HG02571 (cell line): ENCODE measurements around the gene GPN3.
"Not testable (repeated sequence)": the region's sequence is repeated elsewhere in the genome, so short reads cannot be mapped to it uniquely, and the experiment has no call there.

Experiments
- ATAC-seq: cut with Tn5 transposase; IDR thresholded peaks from one replicate; pipeline ENCODE4 v1.9.1; 2021; ENCODE audit warnings: mild to moderate bottlenecking, moderate library complexity; ENCODE audit not compliant: unreplicated experiment

GPN3 gene

GRCh38 chr12:110449799-110450497 lies 18.1 kb downstream of the GPN3 start, which contains the start of gene ARPC3:
ARPC3 (minus strand) TSS chr12:110450337; CDS start chr12:110450260, 77 bp downstream.
- ATAC-seq = peak; percentile 89

GRCh38 chr12:110444455-110444854 lies 23.6 kb downstream of the GPN3 start:
- ATAC-seq = no peak

GRCh38 chr12:110436231-110436630 lies 31.8 kb downstream of the GPN3 start:
- no peak for ATAC-seq

GRCh38 chr12:110431957-110432587 lies 36.0 kb downstream of the GPN3 start:
- ATAC-seq = no peak

GRCh38 chr12:110429676-110430075 lies 38.4 kb downstream of the GPN3 start:
- not testable (repeated sequence) for ATAC-seq

GRCh38 chr12:110426406-110426805 lies 41.7 kb downstream of the GPN3 start:
- ATAC-seq = no peak

- ATAC-seq = no peak
Measured at GRCh38 chr12:110424237-110424636, 43.8 kb downstream of the GPN3 start.

- no peak for ATAC-seq
Measured at GRCh38 chr12:110421701-110422100, 46.4 kb downstream of the GPN3 start.

- ATAC-seq = no peak
Measured at GRCh38 chr12:110421159-110421661, 46.8 kb downstream of the GPN3 start.

- ATAC-seq = not testable (repeated sequence)
Measured at GRCh38 chr12:110420644-110421043, 47.4 kb downstream of the GPN3 start.

GRCh38 chr12:110417113-110417512 lies 50.9 kb downstream of the GPN3 start:
- not testable (repeated sequence) for ATAC-seq

- ATAC-seq = not testable (repeated sequence)
Measured at GRCh38 chr12:110410086-110410485, 58.0 kb downstream of the GPN3 start.

GRCh38 chr12:110405126-110405662 lies 62.9 kb downstream of the GPN3 start:
- not testable (repeated sequence) for ATAC-seq

GRCh38 chr12:110403976-110404682 lies 63.9 kb downstream of the GPN3 start:
- ATAC-seq = no peak

GRCh38 chr12:110403146-110403975 lies 64.7 kb downstream of the GPN3 start, which contains the start of gene ANAPC7:
ANAPC7 (minus strand) TSS chr12:110403708; CDS start chr12:110403627, 81 bp downstream.
- peak; percentile 66 for ATAC-seq
